Skeletal muscle tissue (tissue), 4 donors: Measurements from ENCODE around the gene RIMBP2. TPM values are rescaled to one million over a fixed set of nuclear protein-coding genes. Genes with fewer than 3 reads are reported as not detected.
"Not testable (repeated sequence)": the region's sequence is repeated elsewhere in the genome, so short reads cannot be mapped to it uniquely, and the experiment has no call there.

Experiments used
- H3K27ac ChIP-seq: one replicate; pipeline ENCODE4 v1.7.0; 2013; ENCODE audit warnings: mild to moderate bottlenecking, low read depth, low read length, inconsistent platforms
- H3K27me3 ChIP-seq, 3 donors: one replicate each; pipeline ENCODE4 v1.7.0; 2013; ENCODE audit warnings: low read length in 3 of 3; ENCODE audit not compliant: control insufficient read depth in 3 of 3, insufficient read depth in 3 of 3
- H3K36me3 ChIP-seq, 3 donors: one replicate each; pipeline ENCODE4 v1.7.0; 2013; ENCODE audit warnings: low read length in 3 of 3; ENCODE audit not compliant: control insufficient read depth in 3 of 3, insufficient read depth in 3 of 3
- H3K4me1 ChIP-seq, 3 donors: one replicate each; pipeline ENCODE4 v1.7.0; 2013; ENCODE audit warnings: low read length in 3 of 3, mild to moderate bottlenecking in 3 of 3; ENCODE audit not compliant: control insufficient read depth in 3 of 3, insufficient read depth in 3 of 3
- H3K4me3 ChIP-seq, 3 donors: one replicate each; pipeline ENCODE4 v1.7.0; 2013; ENCODE audit warnings: low read length in 3 of 3
- H3K9ac ChIP-seq, 3 donors: one replicate each; pipeline ENCODE4 v1.7.0; 2013; ENCODE audit warnings: low read length in 3 of 3, mild to moderate bottlenecking in 3 of 3, moderate library complexity in 2 of 3, low read depth in 1 of 3
- H3K9me3 ChIP-seq, 3 donors: one replicate each; pipeline ENCODE4 v1.7.0; 2013; ENCODE audit warnings: low read length in 3 of 3; ENCODE audit not compliant: control insufficient read depth in 3 of 3
- total RNA-seq: library from RNA; depleted of rRNA; stranded (reverse); fragments of >200 nt; gene quantifications from one replicate; pipeline ENCODE4 v1.2.3, GENCODE V29; 2014
- donor health status: Osteomylitis.

The RIMBP2 gene
- total RNA-seq, 1 donor from 2014 or later, result 2.6 TPM

DNA sequence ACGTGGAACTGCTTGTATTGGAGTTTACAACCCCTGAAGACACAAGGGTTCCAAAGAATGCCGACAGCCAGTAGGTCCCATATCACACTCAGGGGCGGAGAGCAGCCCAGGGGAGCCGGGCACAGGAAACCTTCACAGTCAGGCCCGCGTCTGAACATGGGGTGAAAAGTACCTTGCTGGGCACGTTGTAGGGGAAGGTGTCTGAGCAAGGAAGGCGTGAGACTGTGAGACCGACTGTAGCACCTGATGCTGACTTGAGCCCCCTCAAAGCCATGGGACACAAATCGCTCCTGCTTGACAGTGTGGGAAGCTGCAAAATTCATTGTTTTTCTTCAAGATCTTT is 14.7 kb downstream of the RIMBP2 start:
- H3K4me3 ChIP-seq, result no peak overlapping the region
- H3K9me3 ChIP-seq, result no peaks in the 10 kb centered on the region
- H3K9ac ChIP-seq, result no peak overlapping the region
- H3K27me3 ChIP-seq, result peaks cover 20 to 28% (median 22%) of the 10 kb centered on the region in 3 donors
- H3K4me1 ChIP-seq, result no peaks in the 10 kb centered on the region
- H3K27ac ChIP-seq, result no peak overlapping the region
- H3K36me3 ChIP-seq, result no peaks in the 10 kb centered on the region

DNA sequence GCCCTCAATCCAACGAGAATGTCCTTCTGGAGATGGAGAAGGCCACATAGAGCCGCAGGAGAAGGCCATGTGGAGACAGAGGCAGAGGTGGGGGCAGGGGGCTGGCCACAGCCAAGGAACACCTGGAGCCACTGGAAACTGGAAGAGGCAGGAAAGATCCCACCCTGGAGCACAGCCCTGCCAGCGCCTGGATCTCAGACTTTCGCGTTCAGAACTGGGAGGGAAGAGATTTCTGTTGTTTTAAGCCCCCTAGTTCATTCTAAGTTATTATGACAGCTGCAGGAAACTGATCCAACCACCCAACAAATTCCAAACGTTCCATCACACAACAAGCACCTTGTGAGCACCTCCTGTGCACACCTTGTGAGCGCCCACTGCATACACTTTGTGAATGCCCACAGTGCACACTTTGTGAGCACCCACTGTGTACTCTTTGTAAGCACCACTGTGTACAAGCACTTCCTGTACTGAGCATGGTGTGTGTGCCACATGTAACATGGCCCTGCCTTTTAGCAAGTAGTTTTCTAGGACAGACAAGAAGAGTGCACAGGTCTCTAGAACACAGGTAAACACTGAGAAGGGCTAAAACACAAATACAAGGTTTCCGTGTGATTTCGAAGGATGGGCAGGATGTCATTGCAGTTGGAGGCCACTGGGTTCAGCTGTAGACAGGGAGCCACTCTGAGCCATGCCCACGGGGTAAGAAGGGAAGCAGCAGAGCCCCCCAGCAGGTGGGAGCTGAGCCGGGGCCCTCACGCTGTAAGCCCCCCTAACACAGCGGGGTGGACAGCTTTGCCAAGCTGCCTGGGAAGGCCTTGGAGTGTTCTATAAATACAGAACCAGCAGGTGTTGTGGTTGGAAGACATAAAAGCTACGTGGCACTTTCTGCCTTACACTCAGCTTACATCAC is 15.4 kb downstream of the RIMBP2 start:
- Histone ChIP-seq H3K27ac (no peak overlapping the region), H3K27me3 (peaks cover 20 to 22% (median 22%) of the 10 kb centered on the region in 3 donors), H3K9me3 (no peaks in the 10 kb centered on the region), H3K4me1 (no peaks in the 10 kb centered on the region), H3K9ac (no peak overlapping the region), H3K4me3 (no peak overlapping the region), H3K36me3 (no peaks in the 10 kb centered on the region)

DNA sequence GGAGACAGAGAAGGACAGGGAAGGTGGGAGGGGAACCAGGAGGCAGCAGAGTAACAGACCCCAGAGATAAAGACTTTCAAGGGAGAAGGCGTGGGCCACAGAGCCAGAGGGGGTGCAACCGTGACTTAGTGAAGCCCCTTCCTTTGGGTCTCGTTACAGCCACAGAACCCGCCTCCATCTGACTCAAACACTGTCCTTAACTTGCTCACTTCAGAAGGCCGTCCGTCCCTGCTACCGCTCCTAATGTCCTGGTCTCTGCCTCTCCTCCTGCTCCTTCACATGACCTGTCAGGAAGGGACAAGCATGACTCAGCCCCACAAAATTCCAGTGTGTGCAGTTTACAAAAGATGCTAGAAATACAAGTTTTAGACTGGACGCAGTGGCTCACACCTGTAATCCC is 18.0 kb downstream of the RIMBP2 start:
- Histone ChIP-seq H3K36me3 (no peaks in the 10 kb centered on the region), H3K27ac (no peak overlapping the region), H3K9ac (no peak overlapping the region), H3K4me3 (no peak overlapping the region), H3K9me3 (no peaks in the 10 kb centered on the region), H3K27me3 (peaks cover 9 to 15% (median 12%) of the 10 kb centered on the region in 3 donors), H3K4me1 (no peaks in the 10 kb centered on the region)

DNA sequence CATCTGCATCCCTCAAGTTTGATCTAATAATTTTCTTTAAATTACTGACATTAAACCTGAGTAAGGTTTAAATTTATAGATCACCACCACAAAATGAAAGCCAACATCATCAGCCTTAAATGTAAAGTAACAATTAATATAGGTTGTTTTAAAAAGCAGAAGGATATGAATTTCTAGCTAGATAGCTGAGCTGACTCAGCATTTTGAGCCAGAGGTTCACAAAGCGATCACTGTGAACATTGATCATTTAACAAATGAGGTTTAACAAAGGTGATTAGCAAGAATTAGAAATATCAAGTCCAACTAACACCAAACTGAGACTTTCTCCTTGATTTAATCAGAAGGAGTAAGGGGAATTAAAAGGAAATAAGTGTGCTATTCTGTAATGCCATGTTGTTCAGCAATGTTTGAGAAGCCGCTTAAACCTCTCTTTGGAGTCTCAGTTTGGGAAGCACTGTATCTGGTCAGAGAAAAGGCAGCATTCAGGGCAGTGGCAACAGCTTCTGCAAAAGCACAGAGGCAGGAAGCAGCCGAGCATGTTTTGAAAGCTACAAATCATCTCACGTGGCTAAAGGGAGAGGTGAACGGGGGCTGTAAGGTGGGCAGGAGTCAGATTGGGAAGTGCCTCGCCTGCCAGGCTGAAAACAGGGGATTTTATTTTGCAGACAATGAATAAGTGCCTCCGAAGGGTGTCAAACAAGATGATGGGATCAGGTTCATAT is 19.6 kb downstream of the RIMBP2 start:
- Histone ChIP-seq H3K27ac (no peak overlapping the region), H3K4me3 (no peak overlapping the region), H3K36me3 (no peaks in the 10 kb centered on the region)

DNA sequence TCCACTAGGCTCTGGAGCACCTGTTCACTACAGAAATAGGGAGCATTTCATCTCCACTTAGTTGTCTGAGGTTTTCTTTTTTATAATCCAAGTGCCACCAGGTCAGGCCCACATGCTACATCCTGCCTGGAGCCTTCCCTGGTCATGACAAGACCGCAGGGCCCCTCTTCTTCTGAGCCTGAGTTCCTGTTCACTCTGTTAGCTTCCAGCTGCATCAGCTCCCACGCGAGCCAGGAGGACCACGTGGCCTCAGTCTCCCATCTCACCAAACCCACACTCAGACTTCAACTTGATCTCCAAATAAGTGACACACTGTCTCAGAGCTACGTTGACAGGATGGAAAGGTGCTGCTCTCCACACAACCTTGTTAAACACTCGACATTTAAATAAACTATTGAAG is 21.0 kb downstream of the RIMBP2 start:
- no peak overlapping the region for H3K27ac ChIP-seq
- no peaks in the 10 kb centered on the region for H3K36me3 ChIP-seq
- no peaks in the 10 kb centered on the region for H3K9me3 ChIP-seq
- no peak overlapping the region for H3K4me3 ChIP-seq
- H3K9ac ChIP-seq, result no peak overlapping the region
- no peaks in the 10 kb centered on the region for H3K4me1 ChIP-seq
- H3K27me3 ChIP-seq, result peaks cover 2 to 7% (median 4%) of the 10 kb centered on the region in 3 donors

More for the DNA sequence above, 19.6 kb downstream of the RIMBP2 start:
- peaks cover 6 to 7% (median 7%) of the 10 kb centered on the region in 3 donors for H3K27me3 ChIP-seq
- no peak overlapping the region for H3K9ac ChIP-seq
- H3K4me1 ChIP-seq, result no peaks in the 10 kb centered on the region
- no peaks in the 10 kb centered on the region for H3K9me3 ChIP-seq

DNA sequence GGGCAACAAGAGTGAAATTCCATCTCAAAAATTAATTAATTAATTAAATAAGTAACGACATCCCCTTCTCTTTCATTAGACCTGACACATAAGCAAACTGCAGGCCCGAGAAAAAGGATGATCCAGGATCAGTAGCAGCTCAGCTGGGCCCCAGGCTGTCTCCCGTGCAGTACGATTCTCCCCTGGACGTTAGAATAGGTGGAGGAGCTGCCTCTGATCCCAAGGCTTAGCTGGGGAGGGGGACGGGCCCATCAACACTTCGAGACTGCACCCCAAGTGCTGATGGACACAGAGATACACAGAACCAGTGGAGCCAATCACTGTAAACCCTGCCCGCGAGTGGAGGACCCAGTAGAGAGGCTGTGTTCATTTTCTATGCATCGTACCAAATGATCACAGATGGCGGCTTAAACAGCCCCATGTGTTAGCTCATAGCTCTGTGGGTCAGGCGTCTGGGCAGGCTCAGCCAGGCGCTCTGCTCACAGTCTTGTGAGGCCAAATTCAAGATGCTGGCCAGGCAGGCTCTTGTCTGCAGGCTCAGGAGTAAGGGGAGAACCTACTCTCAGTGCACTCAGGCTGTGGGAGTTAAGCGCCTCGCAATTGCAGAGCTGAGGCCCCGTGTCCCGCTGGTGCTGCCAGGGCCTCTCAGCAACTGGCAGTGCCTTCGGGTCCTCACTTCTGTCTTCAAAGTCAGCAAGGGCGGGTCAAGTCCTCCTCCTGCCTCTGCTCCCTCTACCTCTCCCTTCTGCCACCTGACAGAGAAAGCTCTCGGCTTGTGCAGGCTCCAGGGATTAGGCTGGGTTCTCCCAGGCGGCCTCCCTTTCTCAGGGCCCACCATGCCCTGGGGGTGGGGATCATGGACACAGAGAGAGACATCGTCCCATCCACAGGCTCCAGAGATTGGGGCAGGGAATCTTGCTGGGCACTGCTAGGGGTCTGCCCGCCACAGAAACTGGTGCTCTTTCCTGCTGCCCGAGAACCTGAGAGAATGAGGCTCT is 26.4 kb downstream of the RIMBP2 start:
- Histone ChIP-seq H3K4me1 (no peaks in the 10 kb centered on the region), H3K27ac (no peak overlapping the region), H3K36me3 (no peaks in the 10 kb centered on the region), H3K4me3 (no peak overlapping the region), H3K27me3 (peaks cover 7 to 30% (median 24%) of the 10 kb centered on the region in 3 donors), H3K9me3 (no peaks in the 10 kb centered on the region), H3K9ac (no peak overlapping the region)

DNA sequence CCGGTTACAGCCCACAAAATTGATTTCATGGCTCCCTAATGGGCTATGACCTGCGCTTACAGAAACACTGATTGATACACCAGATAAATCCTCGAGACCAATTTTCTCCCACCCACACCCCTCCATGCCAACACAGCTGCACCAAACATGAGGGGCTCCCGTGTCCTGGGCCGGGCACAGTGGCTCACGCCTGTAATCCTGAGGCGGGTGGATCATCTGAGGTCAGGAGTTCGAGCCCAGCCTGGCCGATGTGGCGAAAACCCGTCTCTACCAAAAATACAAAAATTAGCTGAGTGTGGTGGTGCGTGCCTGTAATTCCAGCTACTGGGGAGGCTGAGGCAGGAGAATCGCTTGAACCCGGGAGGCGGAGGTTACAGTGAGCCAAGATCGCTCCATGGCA is 27.1 kb downstream of the RIMBP2 start:
- not testable (repeated sequence) for H3K4me1 ChIP-seq, H3K9me3 ChIP-seq, H3K4me3 ChIP-seq, H3K27ac ChIP-seq, H3K36me3 ChIP-seq, H3K9ac ChIP-seq
- H3K27me3 ChIP-seq, result peaks cover 7 to 31% (median 30%) of the 10 kb centered on the region in 3 donors

DNA sequence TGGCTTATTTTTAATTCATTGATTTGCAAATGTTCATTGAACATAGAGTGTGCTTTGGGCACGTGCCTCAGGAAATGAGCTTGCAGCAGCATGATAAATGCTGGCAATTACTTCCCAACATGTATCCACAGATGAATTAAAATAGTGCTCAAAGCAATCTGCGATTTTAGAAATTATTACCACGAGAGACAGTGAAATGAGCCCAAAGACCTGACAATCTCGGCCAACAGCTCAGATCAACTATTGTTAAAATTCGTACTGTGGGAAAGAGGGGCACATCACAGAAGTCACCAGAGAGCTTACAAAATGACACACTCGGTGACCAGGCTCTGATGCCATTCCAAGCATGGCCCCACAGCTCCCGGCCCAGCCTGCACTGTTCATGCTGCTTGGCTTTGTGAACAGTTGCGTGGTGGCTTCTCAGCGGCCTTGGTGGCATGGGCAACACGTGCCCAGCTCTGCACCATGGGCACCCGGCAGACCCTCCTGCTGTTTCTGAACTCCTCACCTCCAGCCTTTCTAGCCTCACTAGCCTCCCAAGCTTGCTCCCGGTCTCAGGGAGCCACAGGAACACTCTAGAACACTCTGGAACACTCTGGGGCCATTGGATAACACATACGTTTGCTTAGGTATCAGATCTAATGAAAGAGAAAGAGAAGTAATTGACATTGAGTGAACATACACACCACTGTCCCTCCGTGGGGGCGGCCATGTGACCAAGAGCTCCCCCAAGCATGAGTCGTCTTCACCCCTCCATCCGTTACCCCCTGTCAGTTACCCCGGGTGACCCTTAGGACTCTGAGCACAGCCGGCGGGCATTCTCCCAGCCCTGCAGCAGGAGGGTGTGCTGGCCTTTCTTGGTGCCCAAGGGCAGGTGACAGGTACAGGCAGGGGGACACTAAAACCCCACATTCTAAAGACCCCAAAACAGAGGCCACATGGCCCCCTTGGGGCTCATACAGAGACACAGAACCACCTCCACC is 28.0 kb downstream of the RIMBP2 start:
- peaks cover 7 to 34% (median 27%) of the 10 kb centered on the region in 3 donors for H3K27me3 ChIP-seq
- no peak overlapping the region for H3K9ac ChIP-seq
- no peak overlapping the region for H3K4me3 ChIP-seq
- H3K9me3 ChIP-seq, result no peaks in the 10 kb centered on the region
- H3K4me1 ChIP-seq, result no peaks in the 10 kb centered on the region
- no peaks in the 10 kb centered on the region for H3K36me3 ChIP-seq
- H3K27ac ChIP-seq, result no peak overlapping the region

DNA sequence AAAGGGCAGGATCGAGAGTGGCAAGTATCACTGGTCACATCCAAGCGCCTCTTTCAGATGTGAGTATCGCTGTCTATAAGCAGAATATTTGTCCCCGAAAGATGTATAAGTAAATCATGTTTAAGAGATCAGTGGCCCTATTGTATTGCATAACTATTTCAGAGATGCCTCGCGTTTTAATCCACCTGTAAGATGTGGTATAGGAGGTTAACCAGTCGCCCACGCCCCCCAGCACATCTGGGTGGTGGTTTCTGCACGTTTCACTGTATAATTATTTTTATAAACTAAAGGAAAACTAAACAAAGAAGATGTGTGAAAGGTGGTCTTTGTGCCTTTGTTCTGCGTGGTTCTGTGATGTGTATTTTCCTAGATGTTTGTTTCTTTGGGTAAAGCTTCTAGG is 28.9 kb downstream of the RIMBP2 start:
- Histone ChIP-seq H3K27ac (no peak overlapping the region), H3K4me1 (no peaks in the 10 kb centered on the region), H3K9ac (no peak overlapping the region), H3K27me3 (peaks cover 7 to 34% (median 26%) of the 10 kb centered on the region in 3 donors), H3K9me3 (no peaks in the 10 kb centered on the region), H3K36me3 (no peaks in the 10 kb centered on the region), H3K4me3 (no peak overlapping the region)
